NCI-H146 treated with DMSO at 0.1 percent for 48 hours (cell line): ENCODE measurements around the gene KCNJ12.
"Not testable (repeated sequence)": the region's sequence is repeated elsewhere in the genome, so short reads cannot be mapped to it uniquely, and the experiment has no call there.

Source experiments
- DNase-seq: peaks from one replicate; lab custom pipeline; 2025; ENCODE audit not compliant: unreplicated experiment; lab: John Stamatoyannopoulos, UW

Gene KCNJ12

DNA sequence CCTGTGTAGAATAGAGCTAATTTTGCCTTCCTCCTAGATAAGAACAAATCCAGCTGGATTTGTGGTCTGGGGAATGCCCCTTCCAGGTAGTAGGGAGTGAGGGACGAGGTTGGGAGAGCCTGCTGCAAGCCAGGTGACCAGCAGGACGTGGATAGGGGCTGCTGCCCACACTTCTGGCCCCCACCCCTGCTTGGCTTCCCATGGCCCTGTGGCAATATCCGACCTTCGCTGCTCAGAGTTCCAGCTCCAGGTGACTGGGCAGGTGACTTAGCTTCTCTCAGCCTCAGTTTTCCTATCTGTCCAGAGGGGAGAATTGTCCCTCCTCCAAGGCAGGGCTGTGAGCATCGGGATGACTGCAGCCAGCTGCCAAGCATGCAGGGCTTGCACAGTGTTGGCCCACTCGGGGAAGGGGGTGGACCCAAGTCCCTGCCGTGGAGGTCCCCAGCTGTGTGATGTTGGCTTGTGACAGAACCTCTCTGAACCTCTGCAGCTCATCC lies 29.8 kb downstream of the KCNJ12 start:
- not testable (repeated sequence) for DNase-seq

DNA sequence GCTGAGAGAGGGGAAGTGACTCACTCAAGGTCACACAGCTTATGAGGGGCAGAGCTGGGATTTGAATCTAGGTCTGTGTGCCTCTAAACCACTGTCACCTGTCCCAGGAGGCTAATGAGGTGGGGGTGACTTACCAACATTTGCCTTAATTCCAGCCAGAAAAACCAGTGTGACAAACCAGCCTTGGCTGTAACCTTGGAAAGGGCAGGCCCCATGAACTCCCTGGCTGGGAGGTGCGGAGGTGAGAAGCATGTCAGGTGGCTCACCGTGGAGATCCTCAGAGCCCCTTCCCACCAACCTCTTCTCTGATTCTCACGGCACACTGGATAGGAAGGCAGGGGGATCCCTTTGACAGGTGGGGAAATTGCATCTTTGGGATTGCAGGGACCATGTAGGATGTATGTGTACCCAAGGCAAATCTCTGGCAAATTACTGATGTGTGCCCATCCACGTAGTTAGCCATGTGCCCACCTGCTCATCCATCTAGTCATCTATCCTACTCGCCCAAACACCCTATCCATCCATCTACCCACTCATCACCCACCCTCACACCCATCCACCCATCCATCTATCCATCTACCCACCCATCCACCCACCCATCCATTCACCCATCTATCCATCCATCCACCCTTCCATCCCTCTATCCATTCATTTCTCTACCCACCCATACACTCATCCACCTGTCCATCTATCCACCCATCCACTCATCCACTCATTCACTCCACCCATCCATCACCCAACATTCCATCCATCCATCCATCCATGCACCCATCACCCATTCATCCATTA lies 30.7 kb downstream of the KCNJ12 start:
- not testable (repeated sequence) for DNase-seq

DNA sequence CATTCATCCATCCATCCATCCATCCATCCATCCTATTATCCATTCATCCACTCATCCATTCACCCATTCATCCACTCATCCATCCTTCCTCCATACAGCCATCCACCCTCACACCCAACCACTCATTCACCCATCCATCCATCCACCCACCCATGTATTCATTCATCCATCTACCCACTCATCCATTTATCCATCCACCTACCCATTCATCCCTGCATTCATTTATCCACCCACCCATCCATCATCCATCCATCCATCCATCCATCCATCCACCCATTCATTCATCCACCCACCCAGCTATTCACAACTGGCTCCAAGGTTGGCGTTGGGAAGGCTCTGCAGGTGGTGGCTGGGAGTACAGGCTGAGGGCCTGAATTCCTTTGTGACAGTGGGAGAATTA lies 31.6 kb downstream of the KCNJ12 start:
- DNase-seq: not testable (repeated sequence)

DNA sequence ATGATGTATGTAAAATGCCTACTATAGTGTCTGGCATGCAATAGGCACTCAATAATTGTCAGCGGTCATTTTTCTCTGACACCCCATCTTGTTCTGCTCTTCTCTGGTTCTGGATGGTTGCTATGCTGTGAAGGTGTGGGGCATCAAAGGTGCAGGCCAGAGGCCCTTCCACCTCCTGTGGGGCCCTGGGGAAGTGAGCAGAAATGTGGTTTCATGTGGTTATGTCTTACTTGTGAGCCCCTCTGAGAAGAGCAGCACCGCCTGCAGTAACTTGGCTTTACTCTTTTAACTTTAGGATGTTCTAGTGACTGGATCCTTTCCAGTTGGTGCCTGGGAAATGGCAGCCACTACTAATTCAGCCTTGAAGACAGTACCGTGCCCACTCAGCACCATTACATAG lies 32.1 kb downstream of the KCNJ12 start:
- not testable (repeated sequence) for DNase-seq

DNA sequence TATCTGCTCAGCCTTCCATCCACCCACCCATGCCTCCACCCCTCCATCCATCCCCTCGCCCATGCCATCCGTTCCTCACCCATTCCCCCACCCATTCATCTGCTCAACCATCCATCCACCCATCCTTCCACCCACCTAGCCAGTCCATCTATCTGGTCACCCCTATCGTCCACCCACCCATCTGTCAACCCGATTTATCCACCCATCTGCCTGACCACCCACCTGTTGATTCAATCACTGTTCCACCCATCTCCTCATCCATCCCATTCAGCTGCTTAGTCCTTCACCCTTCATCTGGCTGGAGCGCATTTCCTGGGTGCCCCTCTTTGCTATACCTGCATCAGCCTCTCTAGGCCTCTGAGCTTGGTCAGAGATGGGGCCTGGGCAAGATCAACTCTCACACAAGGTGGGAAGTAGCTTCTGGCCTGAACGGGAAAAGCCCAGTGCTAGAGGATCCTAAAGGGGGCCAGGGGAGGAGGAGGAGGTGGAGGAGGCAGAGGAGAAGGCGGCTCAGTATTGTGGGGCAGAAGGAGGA lies 32.7 kb downstream of the KCNJ12 start:
- not testable (repeated sequence) for DNase-seq

DNA sequence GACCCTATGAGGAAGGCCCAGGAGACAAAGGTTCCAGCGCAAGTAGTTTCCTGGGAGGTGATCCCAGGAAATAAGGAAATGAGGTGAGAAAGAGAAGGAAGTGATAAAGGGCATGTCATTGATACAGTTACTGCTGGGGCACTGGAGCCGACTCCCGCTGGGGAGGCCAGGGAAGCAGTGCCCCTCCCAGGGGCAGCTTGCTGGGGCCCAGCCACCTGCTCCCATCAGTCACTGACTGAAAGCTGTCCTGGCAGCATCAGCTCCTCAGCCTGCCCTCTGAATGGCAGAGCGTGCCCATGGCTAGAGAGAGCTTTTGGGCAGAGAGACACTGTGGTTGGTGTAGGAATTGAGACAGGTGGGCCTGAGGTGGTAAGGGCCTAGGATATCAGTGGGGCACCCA lies 33.2 kb downstream of the KCNJ12 start:
- DNase-seq: not testable (repeated sequence)

DNA sequence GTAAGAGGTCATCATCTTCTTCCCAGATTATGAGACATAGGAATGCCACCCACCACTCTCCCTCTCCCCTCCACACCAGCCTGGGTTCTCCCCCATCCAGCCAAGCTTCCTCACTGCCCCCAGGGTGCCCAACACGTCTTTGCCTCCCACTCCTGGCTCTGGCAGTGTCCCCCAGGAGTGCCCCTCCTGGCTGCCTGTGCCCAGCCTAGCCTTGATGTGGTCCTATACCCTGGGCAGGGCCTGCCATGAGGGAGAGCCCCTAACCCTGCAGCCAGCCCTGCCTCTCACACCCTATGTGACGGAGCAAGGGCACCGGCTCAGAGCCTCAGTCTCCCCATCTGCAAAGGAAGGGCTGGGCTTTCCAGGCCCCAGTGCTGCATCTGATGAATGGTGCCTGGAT lies 33.8 kb downstream of the KCNJ12 start:
- not testable (repeated sequence) for DNase-seq

DNA sequence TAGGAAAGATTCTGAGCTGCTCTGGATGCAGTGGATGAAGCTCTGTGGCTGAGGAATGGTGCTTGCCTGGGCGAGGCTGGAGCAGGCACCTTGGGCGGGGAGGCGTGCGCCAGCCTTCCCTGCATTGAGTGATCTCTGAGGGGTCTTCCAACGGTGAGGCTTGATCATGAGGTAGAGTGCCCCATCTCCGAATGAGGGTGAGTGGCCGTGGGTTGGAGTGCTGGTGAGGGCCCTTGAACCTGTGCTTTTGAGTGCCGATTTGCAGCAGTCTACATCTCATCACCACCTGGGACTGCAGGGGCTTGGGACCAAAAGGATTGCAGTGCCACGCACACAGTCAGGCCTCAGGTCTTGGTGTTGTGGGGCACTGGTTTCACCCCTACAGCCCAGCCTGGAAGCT lies 34.2 kb downstream of the KCNJ12 start:
- not testable (repeated sequence) for DNase-seq

DNA sequence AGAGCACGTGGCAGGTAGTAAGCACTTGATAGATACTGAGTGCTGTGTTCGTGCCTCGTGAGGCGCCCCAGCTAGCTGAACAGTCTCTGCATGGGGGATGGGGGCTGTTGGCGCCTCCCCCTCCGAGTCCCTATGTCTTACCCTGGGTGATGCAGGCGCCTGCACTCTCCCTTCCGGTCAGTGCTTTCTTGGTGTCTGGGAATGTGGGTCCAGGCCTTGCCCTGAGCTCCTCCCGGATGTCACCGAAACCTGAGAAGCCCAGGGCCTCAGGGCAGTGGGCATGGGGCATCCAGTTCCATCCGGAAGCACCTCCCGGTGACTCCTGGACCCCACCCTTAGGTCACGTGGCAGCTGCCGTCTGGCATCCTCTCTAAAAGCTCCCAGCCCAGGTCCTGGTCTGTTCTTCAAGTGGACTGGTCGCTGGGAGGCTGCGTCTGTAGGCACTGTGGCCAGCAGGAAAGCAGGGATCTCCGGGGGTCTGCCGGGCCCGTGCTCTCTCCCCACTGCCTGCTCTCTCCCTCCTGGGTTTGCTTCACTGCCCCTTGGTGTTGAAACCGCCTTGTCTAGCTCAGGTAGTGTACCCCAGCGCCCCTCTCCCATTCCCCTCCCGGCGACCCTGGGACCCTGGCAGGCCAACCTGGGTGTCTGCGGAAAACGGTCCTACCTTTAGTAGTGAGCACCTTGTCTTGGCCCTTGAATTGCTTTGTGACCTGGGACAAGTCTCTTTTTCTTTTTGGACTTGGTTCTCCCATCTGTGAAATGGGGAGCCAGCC lies 34.9 kb downstream of the KCNJ12 start:
- not testable (repeated sequence) for DNase-seq

DNA sequence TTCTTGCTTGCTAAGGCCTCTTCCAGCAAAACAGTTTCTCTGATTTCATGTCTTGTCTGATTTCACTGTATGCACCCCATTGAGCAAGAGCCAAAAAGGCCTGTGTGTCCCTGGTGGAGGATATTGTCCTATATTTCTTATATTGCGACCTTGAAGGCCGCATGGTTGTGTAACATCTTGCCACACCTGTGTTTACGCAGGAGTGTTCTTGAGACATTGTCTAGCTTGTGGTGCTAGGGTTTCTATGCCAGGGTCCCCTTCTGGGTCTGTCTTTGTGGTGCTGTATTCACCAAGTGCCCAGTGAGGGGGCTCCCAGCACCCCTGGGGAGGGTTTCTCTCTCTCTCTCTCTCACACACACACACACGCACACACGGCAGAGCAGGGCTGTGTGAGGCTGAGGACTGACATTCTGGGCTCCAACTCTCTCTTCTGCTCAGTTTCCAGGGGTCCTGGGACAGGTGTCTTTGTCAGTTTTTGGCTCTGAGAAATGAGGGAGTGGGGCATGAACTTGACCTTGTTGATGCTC lies 35.6 kb downstream of the KCNJ12 start:
- not testable (repeated sequence) for DNase-seq

DNA sequence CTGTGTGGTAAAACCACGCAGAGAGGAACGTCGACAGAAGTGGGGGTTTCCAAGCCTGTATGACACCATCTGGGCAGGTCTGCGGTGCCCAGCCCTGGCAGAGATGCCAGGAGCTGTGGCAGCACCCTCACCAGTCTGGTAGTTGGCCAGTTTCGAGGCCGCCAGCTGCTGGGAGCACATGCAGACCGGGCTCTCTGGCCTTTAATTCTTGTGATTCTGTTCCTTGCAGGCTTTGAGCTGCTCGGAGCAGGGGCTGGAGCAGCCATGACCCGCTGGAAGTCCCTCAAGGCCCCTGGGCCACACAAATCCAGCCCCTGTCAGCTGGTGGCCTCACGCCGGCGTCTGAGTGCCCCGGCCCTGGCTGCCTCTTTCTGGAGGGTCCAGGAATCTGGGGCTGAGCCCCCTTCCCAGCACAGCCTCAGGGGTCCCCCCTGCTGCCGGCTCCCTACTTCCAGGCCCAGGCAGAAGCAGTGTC lies 36.1 kb downstream of the KCNJ12 start:
- not testable (repeated sequence) for DNase-seq

DNA sequence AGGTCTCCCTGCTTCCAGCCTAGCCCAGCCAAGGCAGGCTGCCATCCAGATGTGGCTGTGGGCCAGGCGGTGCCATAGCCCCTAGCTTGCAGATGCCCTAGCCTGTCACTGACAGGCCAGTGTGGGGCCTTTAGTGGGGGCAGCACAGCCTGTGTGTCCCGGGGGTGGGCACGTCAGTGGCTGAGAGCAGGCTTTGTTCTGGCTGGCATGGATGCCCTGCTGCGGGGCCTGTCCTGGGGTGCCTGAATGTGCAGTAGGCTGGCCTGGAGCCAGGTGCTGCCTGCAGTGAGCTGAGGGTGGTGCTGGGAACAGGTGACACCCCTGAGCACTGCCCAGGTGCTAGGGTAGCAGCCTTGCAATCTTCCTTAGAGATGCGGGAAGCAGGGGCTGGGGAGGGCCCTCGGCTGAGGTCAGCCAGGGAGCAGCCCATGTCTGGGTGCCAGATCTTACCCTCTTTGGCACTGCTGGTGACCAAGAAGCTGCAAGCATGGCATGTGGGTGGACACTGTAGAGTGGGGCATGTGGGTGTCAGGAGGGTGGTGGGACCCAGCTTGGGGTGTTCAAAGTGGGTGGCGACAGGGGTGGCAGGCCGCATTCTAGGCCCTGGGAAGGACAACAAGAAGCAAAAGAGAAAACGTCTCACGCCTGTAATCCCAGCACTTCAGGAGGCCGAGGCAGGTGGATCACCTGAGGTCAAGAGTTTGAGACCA lies 37.6 kb downstream of the KCNJ12 start:
- not testable (repeated sequence) for DNase-seq

DNA sequence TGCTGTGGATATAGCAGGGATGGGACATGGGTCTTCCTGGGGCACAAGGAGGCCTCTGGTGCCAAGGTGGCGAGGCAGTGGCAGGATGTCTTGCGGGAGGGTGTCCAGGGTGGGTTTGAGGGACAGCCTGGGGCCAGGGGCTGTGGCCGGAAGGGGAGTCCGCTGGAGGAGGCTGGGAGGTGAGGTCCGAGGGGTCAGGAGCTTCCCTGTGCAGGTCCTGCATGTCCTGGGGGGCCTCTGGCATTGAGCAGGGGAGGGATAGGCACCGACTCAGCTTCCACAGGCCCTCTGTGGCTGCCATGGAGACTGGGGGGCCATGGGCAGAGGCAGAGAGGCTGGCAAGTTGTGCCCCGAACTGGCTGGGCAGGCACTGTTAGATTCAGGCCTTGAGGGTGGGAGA lies 38.5 kb downstream of the KCNJ12 start:
- DNase-seq: not testable (repeated sequence)

DNA sequence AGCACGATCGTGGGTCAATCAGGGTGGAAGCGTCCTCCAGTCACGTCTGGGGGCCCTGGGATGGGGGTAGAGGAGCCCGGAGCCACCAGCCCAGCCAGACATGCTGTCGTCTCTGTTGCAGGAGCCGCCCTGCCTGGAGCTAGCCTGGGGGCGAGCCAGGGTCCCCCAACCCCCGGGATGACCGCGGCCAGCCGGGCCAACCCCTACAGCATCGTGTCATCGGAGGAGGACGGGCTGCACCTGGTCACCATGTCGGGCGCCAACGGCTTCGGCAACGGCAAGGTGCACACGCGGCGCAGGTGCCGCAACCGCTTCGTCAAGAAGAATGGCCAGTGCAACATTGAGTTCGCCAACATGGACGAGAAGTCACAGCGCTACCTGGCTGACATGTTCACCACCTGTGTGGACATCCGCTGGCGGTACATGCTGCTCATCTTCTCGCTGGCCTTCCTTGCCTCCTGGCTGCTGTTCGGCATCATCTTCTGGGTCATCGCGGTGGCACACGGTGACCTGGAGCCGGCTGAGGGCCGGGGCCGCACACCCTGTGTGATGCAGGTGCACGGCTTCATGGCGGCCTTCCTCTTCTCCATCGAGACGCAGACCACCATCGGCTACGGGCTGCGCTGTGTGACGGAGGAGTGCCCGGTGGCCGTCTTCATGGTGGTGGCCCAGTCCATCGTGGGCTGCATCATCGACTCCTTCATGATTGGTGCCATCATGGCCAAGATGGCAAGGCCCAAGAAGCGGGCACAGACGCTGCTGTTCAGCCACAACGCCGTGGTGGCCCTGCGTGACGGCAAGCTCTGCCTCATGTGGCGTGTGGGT lies 39.2 kb downstream of the KCNJ12 start:
- not testable (repeated sequence) for DNase-seq

DNA sequence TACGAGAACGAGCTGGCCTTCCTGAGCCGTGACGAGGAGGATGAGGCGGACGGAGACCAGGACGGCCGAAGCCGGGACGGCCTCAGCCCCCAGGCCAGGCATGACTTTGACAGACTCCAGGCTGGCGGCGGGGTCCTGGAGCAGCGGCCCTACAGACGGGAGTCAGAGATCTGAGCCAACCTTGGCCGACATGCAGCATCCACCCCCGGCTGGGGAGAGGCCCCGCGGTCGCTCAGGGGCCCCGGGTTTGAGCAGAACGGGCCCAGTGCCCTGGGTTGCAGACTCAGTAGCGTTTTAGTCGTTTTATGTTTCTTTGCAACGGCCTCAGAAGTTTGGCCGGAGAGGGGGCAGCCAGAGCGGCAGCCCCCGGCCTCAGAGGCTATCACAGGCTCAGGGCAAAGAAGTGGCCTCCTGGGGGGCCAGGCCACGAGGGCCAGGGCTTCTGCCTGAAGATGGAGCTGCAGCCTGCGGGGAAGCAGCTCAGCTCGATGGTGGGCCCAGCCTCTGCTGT lies 40.4 kb downstream of the KCNJ12 start:
- DNase-seq: not testable (repeated sequence)

DNA sequence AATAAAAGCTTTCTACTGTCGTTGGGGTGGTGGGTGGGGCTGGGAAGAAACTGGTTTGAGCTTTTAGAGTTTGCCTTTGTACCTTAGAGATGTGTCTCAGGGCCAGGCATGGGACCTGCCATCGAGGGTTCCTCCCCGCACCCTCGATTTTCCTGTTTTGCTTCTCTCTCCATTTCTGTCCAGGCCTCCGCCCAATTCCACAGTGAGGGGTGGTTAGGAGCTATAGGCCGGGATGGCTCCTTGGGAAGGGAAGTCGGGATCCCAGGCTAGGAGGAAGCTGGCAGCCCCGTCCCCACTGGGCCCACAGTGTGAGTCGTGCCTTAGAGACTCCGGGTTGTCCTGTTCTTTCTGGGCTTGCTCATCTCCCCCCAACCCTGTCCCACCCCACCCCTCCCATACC lies 41.2 kb downstream of the KCNJ12 start:
- DNase-seq: not testable (repeated sequence)

DNA sequence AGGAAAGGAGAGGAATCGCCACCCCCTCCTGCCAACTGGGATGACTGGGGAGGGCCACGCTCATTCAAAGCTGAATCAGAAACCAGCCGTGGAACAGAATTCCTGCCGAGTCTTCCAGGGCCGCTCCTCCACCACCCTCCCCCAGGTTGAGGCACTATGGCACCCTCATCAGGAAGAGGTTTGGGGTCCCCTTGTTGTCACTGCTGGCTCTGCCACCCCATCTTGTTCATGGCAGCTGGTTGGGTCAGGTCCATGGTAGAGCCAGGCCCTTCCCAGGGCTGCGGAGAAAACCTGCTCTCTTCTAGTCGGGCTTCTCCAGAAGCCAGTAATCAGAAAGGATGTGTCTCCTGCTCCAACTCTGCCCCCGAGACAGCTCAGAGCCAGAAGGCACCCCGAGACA lies 41.8 kb downstream of the KCNJ12 start:
- no peak for DNase-seq

DNA sequence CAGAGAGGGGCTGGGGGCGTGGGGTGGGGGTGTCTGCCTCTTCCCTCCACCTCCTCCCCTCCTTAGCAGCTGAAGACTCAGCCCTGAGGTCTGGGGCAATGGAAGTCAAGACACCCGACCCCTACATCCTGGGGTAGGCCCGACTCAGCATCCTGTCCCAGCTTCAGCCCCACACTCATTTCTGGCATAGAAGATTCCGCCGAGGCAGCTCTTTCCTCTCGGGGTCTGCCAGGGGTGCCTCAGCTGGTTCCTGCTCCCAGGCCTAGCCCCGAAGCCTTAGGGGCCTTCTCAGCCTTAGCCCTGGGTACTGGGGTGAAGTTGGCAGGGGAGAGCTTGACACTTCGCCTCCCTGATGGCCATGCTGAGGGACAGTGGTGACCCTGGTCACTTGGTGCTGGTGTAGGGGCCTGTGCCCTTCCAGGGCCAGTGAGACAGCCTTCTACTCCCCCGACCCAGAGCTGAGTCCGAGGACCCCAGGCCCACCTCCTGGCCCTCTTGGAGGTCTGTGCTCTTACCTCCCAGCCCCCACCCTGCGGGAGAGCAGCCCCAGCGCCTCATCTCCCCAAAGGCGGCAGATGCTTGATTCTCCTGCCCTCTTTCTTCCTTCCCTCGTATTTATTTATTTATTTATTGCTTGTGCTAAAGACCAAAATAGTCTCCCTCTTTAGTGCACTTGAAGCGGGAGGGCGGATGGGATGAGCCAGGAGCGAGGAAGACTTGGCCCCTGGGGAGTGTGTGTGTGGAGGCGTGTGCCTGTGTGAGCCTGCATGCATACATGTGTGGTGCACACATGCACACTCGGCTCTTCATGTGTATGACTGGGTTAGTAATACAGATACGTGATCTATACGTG lies 42.5 kb downstream of the KCNJ12 start:
- no peak for DNase-seq
